ENCODE results near the gene GLG1.
"Not testable (repeated sequence)": the region's sequence is repeated elsewhere in the genome, so short reads cannot be mapped to it uniquely, and the experiment has no call there.

GLG1 gene

DNA sequence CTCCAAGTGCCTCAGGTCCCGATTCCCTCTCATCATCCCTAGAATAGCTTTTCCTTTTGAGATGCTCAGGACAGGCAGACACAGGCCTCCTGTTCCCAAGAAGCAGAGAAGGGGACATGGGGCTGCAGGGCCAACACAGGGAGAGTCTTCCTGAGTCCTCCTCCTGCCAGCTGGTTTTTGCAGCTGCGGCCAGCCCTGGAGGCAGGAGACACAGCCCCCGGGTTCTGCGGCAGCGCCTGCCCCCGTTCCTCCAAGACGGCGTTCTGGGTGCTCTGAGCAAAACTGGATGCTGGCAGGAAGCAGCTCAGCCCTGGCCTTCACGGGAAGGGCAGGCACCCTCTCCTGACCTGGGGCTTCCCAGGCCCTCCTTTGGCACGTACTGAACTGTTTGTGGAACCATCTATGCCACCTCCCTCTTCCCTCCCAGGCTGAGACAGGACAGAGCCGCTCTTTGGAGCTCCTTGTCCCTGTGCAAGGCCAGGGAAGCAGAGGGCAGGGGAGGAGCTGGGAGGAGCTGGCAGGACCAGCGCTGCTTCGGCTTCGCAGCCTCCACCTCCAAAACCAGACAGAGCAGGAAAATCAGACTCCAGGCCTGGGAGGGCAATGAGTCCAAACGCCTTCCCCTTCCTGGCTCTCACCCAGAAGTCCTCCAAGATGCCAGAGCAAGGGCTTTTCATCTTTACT is 208.6 kb downstream of the GLG1 start:
- not testable (repeated sequence) for H3K9me3 Mint-ChIP-seq; H3K36me3 Mint-ChIP-seq (ENCODE audit: low read depth); H3K4me3 Mint-ChIP-seq; DNase-seq; H3K27me3 Mint-ChIP-seq (ENCODE audit: low read depth, poor library complexity)
- Mint-ChIP-seq H3K27ac (peak overlapping the region; percentile 77), H3K4me1 (peaks cover 31% of the 10 kb centered on the region)
